NCI-H1105 (cell line): Measurements from ENCODE around the gene PRKAR1B.
A peak's percentile ranks its signal among the peaks of the same experiment; 100 is the strongest.

Experiments
- DNase-seq: peaks from one replicate; lab custom pipeline; 2025; lab: John Stamatoyannopoulos, UW

Gene PRKAR1B

DNA sequence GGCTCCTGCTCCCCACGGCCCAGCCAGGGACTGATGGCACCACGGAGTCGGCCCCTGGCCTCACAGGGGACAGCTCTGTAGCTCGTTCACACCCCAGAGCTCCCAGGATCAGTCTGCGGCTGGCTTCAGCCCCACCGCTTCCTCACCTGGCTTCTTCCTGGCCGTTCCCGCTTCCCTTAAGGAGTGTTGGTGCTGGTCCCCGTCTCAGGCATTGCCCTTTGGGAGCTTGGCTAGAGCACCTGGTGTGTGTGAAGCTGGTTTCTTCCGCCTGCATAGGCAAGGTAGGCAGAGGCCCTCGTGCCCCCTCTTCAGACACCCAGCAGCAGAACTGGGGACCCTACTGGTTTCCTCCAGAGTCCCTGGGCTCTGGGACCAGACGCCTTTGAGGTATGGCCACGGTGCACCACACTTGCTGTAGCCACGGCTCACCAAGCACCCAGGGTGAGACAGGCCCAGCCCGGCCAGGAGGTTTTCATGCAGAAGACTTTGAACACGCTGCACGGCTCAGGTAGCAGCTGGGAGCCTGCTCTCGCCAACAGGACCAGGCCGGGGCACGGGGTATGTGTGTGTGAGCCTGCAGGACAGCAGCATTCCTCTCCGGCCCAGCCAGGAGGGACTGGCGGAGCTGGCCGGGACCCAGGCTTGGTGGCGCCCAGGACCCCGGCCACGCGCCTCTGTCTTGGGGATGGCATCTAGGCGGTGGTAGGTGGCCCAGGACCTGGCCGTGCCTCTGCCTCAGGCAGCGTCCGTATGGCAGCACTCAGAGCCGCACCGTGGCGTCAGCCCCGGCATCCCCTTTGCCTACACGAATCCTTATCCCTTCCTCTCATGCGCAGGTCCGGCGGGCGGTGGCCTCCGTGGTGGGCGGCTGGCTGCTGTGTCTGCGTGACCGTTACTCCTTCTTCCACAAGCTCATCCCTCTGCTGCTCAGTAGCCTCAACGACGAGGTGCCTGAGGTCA is 13.2 kb upstream of the PRKAR1B start:
- DNase-seq, result no peak

DNA sequence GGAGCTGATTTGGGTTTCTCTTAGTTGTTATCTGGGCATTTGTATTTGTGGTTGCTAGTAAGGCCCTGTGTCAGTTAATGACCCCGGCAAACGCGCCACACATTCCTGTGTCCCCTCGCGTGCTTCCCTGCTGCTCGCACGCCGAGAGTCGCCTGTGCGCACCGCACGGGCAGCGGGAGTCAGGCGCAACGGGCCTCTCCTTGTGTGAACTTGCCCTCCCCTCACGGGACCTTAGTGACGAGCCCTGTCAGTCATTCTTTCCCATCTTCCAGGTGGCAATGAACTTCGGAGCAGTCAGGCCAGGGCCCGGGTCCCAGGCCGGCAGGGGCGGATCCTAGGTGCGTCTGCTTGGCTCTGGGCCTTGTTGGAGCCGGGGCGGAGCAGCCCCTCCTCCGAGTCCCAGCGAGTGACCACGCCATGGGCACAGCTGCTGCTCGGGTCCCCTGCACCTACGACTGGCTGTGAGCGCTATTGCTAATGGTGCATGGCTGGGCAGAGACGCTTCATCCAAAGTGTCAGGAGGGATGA is 12.4 kb upstream of the PRKAR1B start:
- no peak for DNase-seq

- DNase-seq, result no peak
Observed at GRCh38 chr7:738723-739454, 11.8 kb upstream of the PRKAR1B start.

- no peak for DNase-seq
Observed at GRCh38 chr7:738241-738640, 11.2 kb upstream of the PRKAR1B start.

DNA sequence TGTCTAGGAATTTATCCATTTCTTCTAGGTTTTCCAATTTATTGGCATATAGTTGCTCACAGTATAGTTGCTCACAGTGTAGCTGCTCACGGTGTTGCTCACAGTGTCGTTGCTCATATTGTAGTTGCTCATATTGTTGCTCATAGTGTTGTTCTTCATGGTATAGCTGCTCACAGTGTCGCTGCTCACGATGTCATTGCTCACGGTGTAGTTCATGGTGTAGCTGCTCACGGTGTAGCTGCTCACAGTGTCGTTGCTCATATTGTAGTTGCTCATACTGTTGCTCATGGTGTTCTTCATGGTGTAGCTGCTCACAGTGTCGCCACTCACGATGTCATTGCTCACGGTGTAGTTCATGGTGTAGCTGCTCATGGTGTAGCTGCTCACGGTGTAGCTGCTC is 7.7 kb upstream of the PRKAR1B start:
- DNase-seq, result no peak

DNA sequence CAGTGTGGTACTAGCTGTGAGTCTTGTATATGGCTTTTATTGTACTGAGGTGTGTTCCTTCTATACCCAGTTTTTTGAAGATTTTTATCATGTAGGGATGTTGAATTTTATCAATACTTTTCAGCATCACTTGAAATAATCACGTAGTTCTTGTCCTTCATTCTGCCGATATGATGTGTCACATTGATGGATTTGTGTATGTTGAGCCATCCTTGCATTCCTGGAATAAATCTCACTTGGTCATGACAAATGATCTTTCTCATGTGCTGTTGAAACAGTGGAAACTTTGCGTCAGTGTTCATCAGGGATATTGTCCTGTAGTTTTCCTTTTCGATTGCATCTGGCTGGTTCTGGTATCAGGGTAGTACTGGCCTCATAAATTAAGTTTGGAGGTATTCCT is 7.1 kb upstream of the PRKAR1B start:
- DNase-seq, result no peak

- no peak for DNase-seq
Observed at GRCh38 chr7:732556-732955, 5.5 kb upstream of the PRKAR1B start.

DNA sequence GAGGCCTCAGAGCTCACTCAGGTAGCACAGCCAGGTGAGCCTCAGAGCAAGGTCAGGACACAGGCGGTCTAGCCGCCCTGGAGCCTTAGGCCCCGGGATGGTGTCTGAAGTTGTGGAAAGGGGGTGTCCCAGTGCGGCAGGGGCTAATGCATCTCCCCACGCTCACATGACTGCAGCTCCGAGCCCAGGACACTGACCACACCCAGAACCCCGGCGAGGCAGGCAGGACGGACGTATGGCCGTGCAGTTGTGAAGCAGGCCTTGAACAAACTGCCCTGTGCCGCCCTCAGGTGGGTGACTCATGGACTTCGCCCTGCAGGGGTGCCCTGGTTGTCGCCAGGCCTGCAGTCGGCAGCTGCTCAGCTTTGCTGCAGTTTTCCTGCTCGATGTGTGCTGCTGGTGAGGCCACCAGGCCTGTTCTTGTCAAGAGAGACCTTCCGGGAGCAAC is 5.0 kb upstream of the PRKAR1B start:
- DNase-seq, result no peak

GRCh38 chr7:731440-732085 is 4.5 kb upstream of the PRKAR1B start:
- DNase-seq, result no peak

DNA sequence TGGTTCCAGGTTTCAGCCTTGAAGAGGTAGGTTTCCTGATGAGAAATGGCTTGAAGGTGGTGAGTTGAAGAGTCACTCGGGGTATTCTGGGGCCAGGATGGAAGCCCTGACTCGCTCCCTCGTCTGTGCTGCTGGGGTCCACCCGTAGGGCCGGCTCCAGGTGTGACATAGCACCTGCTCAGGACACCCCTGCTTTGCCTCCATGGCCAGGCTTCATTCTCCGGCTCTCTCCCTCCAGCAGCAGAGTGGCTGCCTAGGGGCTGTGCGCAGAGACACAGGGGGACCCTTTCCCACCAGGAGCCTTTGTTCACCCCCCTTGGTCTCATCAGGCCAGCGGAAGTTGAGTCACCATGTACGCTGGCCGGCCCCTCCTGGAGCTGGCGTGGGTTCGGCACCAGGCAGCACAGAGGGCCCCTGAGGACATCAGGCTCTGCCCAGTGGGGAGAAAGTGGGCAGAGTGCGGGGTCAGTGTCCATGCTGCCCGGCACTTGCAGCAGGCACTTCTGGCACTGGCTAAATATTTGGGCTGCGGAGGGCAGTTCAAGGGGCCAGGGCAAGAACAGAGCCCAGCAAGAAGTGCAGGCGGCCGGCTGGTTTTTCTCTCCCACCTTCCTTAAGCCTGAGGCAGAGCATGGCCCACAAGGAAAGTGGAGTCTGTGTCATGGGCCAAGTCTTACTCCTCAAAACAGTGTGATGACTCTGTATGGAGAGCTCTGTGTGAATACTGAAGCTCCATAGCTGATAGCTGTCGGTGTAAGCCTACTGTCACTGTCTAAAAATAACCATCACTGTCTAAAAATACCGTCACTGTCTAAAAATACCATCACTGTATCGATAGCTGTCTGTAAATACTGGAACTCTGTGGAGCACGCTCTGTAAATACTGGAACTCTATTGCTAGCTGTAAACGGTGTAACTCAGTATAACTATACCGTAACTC is 3.7 kb upstream of the PRKAR1B start:
- no peak for DNase-seq

DNA sequence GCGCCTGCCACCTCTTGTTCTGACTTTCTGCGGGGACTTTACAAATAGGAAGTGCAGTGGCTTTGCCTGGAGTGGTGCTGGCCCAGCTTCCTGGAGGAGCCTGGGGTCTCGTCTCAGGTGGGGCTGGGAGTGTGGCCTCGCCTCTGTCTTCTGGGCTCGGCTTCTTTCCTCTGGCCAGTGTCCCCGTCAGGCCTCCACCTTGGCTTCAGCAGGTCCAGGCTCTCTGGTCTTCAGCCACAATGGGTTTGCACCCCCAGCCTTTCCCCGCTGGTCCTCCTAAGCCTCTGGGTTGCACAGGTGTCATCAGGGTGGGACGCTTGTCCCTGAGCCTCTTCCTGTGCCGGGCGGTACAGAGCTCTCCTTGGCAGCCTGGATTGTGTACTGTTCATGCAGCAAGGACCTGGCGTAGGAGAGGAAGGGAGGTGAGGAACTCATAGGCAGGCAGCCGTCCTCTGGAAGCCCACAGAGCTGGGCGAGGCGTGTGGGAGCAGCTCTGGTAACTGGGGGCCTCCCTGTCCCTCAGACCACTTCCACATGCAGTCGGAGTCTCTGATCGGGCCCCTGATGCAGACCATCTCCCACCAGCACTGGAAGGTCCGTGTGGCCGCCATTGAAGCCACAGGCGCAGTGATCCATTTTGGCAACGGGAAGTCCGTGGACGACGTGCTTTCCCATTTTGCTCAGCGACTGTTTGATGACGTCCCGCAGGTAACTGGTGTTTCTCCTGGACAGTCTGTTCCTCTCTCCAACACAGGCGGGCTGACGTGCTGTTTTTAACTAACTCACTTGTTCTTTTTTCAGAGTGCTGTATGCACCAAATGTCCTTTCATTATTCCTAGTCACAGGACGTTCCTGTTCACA is 2.3 kb upstream of the PRKAR1B start:
- no peak for DNase-seq

DNA sequence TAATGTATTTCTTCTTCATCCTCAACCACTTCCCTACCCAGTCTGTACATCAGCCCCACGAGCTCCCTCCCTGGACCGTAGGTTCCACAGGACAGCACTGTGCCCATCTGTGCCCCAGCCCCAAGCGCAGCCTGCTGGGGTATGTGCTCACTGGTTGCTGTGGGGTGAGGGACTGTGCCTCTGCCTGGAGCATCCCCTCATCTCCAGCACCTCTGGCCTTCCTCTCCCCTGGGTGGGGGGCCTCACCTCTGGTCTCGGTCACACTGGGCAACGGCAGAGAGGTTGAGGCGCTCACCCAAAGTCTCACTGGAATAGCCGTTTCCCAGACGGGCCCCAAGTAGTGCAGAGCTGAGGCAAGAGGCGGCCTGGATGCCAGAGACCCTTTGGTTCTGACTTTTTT is 1.5 kb upstream of the PRKAR1B start:
- DNase-seq, result no peak

DNA sequence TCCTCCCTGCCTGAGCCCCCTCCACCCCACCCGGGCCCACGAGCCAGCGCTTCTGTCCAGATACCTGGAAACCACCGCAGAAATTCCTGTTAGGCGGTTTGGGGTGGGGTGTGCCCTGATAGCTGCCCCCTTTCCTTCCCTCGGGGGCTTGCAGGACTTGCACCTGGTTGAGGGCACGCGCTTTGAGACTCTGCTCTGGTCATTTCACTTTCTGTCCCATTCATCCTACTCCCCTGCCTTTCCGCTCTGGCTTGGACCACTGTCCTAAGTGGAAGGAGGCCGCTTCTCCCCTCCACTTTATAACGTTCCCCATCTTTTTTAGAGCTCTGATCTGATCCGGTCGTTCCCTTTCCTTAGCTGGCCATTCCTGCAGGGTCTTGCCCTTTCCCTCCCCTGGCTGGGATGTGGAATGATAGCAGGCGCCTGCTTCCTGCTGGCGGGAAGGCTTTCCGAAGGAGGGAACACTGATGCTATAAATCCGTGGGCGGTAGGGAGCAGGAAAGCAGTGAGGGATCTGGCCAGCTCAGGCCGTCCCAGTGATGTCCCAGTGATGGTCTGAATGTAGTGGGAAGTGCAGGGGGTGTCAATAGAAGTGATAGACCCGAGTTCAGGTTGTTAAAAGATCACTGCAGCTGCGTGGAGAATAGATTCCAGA is 852 bp upstream of the PRKAR1B start:
- DNase-seq, result no peak

DNA sequence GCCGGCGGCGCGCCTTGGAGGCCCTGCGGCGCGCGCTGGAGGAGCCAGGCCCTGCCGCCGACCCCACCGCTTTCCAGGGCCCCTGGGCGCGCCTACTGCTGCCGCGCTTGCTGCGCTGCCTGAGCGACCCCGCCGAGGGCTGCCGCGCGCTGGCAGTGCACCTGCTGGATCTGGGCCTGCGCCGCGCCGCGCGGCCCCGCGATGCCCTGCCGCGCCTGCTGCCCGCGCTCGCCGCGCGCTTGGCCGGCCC is 302 bp downstream of the PRKAR1B start:
- peak; percentile 48 for DNase-seq

GRCh38 chr7:726084-726853 is 812 bp downstream of the PRKAR1B start, which contains the start of gene DNAAF5:
TSS of gene DNAAF5 (plus strand) at chr7:726699. CDS start at chr7:726721, 22 bp downstream.
- DNase-seq, result peak; percentile 87

DNA sequence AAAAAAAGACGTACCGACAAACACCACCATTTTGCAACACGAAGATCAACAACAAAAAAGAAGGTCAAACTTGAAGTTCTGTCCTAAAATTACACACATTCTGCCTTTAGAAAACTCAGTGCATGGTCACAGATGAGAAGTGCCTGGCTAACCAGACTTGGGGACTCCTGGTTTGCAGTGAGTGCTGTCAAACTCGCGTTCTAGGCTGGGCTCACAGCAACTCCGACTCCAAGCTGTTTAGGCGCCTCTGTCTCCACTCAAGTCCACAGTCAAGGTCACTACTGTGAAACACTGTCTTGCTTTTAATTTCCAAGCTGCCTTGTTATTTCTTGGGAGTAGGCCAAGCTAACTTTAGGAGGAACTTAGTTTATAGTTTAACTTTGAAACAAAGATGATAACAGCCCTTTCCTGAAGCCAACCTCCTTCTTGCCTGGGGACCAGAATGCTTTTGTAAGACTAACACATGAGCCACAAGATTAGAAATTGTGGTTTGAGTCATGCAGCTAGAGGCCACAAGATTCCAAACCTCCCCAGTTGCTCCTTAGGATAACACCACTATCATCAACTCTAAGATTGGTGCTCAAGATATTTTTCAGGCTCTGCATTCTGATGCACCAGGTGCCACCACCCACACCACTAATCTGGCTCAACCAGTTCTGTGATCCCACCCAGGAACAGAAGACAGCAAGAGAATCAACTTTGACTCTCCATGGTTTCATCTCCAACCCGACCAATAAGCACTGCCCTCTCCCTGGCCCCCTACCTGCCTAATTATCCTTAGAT is 1.7 kb downstream of the PRKAR1B start:
- no peak for DNase-seq

DNA sequence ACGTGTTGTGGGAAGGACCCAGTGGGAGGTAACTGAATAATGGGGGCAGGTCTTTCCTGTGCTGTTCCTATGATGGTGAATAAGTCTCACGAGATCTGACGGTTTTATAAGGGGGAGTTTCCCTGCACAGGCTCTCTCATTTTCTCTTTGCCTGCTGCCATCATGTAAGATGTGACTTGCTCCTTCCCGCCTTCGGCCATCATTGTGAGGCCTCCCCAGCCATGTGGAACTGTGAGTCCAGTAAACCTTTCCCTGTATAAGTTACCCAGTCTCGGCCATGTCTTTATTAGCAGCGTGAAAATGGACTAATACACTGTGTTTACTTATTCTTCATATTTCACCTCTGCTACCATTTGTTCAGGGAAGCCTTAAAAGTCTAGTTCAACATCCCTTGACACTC is 2.8 kb downstream of the PRKAR1B start:
- DNase-seq, result no peak

DNA sequence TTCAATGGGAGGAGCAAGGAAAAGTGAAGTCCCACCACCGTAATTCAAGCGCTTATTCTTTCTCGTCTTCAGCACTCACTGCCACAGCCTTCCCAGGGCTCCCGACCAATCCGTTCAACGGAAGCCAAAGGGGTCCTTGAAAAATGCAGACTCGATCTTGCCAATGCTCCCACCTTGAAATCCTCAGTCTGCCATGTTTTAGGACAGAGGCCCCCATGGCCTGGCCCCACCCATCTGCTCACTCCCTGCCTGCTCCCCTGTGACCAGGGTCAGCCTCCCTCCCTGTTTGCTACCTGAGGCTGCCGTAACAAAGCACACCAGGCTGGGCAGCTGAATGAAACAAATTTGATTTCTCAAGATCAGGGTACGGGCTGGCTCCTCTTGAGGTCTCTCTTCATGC is 3.5 kb downstream of the PRKAR1B start:
- no peak for DNase-seq
